C4-2B (cell line): Measurements from ENCODE around the gene LIF.

Source experiments
- H3K27ac ChIP-seq: fragments of 450-650 bp; 2 replicates; pipeline ENCODE4 v1.5.1; 2017
- ZFX ChIP-seq: fragments of 450-650 bp; IDR thresholded peaks from 2 replicates; pipeline ENCODE4 v1.6.1; 2017
- TF ChIP-seq, protein P1 (sequence below): fragments of 450-650 bp; conservative IDR thresholded peaks from 2 replicates; pipeline ENCODE4 v1.5.1; 2017; ENCODE audit warnings: mild to moderate bottlenecking

The LIF gene

DNA sequence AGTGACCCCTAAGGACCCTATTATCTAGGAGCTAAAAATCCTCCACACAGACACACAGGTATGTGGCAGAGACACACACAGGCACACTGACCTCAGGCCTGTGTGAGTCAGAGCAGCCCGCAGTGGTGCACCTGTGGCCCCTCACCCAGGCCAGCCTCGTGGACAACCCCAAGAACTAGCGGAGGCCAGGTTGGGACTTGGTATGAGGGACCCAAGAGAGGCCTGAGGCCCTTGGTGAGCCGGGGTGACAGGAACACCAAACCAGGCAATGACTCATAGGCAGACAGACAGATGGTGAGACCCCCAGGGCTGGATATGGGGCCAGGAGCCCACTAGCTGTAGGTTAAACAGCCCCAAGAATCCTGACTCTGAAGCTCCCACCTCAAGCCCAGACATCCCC is 36.8 kb upstream of the LIF start:
- H3K27ac ChIP-seq = no peak overlapping the region
- no peak for TF ChIP-seq ZFX
- TF ChIP-seq, protein P1, sequence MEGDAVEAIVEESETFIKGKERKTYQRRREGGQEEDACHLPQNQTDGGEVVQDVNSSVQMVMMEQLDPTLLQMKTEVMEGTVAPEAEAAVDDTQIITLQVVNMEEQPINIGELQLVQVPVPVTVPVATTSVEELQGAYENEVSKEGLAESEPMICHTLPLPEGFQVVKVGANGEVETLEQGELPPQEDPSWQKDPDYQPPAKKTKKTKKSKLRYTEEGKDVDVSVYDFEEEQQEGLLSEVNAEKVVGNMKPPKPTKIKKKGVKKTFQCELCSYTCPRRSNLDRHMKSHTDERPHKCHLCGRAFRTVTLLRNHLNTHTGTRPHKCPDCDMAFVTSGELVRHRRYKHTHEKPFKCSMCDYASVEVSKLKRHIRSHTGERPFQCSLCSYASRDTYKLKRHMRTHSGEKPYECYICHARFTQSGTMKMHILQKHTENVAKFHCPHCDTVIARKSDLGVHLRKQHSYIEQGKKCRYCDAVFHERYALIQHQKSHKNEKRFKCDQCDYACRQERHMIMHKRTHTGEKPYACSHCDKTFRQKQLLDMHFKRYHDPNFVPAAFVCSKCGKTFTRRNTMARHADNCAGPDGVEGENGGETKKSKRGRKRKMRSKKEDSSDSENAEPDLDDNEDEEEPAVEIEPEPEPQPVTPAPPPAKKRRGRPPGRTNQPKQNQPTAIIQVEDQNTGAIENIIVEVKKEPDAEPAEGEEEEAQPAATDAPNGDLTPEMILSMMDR = no peak

DNA sequence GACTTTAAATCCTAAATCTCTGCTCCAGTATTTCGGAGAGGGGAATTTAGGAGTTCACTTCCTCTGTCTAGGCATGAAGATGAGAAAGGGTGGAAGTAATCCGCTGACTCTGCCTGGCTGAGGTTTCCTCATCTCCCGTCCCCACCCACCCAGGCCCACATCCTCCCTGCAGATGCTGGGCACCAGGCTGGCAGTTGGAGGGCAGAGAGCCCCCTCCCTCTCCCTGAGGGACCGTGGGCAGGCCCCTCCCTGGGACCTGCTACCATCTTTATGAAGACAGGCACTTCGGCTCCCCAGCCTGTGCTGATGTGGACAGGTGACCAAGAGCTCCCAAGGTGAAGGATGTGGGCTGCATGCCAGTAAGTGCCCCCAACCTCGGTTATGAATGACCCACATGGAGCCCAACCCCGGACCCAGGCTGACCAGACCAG is 36.1 kb upstream of the LIF start:
- H3K27ac ChIP-seq = no peak overlapping the region
- TF ChIP-seq ZFX = no peak
- TF ChIP-seq, protein P1 = no peak

DNA sequence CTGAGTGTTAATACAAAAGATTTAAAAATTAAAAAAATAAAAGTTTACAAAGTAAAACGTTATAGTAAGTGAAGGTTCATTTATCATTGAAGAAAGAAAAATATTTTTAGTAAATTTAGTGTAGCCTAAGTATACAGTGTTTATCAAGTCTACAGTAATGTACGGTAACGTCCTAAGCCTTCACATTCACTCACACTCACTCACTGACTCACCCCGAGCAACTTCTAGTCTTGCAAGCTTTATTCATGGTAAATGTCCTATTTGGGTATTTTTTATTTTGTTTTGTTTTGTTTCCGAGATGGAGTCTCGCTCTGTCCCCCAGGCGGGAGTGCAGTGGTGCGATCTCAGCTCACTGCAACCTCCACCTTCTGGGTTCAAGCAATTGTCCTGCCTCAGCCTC is 33.9 kb upstream of the LIF start:
- H3K27ac ChIP-seq = no peak overlapping the region
- no peak for TF ChIP-seq ZFX
- TF ChIP-seq, protein P1 = no peak

DNA sequence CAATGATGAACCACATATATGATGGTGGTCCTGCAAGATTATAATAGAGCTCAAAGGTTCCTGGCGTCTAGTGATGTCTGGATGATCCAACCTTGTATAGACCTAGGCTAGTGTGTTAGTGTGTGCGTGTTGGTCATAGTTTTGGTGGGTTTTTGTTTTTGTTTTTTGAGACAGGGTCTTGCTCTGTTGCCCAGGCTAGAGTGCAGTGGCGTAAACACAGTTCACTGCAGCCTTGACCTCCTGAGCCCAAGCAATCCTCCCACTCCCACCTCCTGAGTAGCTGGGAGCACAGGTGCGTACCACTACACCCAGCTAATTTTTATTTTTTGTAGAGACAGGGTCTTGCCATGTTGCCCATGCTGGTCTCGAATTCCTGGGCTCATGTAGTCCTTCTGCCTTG is 33.4 kb upstream of the LIF start:
- no peak overlapping the region for H3K27ac ChIP-seq
- TF ChIP-seq, protein P1 = no peak
- no peak for TF ChIP-seq ZFX

DNA sequence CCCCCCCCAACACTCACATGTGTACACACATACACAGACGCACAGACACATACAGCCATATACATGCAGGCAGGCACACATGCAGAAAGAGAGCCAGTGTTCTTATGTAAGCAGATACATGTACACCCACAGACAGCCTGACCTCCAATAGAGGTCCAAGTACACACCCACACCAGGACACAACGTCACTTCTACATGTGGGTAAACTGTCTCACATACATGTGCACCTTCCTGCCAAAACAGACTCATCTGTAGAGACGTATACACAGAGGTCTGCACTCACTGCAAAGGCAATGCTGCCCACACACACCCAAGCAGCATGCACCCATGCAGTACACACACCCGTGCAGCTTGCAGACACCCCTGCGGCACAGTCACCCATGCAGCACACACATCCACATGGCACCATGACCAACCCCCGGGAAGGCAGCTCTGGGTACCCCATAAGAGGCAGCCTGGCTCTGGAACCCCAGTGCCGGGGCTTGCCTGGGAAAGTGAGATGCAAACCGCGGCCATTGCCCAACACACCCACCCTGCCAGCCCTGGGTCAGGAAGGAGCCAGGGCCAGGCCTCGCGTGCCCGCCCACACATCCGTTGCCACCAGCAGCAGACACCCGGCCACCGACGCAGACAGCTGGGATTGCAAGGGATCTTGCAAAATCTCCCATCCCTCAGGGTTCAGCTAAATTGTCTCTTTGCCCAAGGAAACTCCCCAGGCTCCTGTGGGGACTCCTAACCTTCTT is 32.7 kb upstream of the LIF start:
- TF ChIP-seq ZFX = no peak
- TF ChIP-seq, protein P1 = no peak
- no peak overlapping the region for H3K27ac ChIP-seq

DNA sequence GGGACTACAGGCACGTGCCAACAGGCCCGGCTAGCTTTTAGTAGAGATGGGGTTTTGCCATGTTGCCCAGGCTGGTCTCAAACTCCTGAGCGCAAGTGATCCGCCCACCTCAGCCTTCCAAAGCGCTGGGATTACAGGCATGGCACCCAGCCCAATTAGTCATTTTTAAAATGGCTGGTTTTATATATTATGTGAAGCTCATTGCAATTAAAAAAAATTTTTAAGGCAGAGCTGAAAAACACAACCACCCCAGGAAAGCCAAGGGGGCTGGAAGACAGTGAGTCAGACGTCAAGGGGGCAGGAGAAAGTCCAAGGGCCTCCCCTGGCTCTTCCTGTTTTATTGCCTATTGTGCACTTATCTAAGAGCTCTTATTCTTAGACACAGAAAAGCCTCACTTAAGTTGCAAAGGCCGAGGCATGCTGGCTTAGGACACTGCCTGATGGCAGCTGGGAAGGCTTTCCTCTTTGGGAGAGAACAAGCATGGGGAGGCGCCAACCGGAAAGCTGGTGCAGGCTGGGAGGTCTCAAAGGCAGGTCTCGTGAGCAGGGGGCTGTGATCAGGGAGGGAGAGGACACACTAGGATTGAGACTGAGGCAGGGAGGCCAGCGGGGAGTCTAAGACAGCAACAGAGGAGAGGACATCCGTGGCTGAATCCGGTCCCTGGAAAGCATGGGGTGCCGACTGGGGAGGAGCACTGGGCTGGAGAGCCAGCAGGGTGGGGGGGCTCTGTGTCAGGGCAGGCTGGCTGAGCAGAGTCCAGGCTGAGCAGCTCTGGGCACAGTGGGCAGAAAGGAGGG is 31.2 kb upstream of the LIF start:
- H3K27ac ChIP-seq = no peak overlapping the region
- TF ChIP-seq, protein P1 = no peak
- no peak for TF ChIP-seq ZFX

DNA sequence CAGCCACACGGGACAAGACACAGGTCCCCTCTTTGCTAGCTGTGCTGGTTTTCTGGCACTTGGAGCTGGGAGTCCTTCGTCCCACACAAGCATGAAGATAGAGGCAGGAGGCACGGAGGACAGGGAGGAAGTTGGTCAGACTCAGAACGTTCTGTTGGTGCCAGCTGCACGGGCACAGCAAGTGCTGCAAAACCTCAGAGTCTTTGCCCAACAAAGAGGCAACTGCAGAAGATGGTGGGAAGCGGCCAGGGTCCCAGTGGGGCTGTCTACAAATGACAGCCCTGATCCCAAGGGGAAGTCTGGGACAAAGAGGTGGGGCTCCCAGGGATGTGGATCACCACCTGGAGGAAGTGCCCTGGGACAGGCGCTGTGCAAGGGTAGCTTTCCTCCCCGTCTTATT is 29.5 kb upstream of the LIF start:
- TF ChIP-seq ZFX = no peak
- TF ChIP-seq, protein P1 = no peak
- H3K27ac ChIP-seq = no peak overlapping the region; the same call in 1 of the 2 replicates
